Osteoblast (primary cell): ENCODE data around the gene ITGB4. TPM values are rescaled to one million over a fixed set of nuclear protein-coding genes. Genes with fewer than 3 reads are reported as not detected.

Source experiments
- DNase-seq: peaks from one replicate; pipeline ENCODE4 v3.0.0; 2011; ENCODE audit warnings: low spot score, mixed read lengths; ENCODE audit not compliant: insufficient read length; ENCODE audit errors: missing footprints
- H2AFZ ChIP-seq: 2 replicates; pipeline ENCODE4 v1.6.0; 2011; ENCODE audit warnings: mild to moderate bottlenecking, low read length
- H3K27ac ChIP-seq: 2 replicates; pipeline ENCODE4 v1.5.1; 2011; ENCODE audit warnings: mild to moderate bottlenecking, low read depth, low read length, moderate library complexity
- H3K27me3 ChIP-seq: 2 replicates; pipeline ENCODE4 v1.6.0; 2012; ENCODE audit warnings: mild to moderate bottlenecking, control low read depth, inconsistent platforms, low read length, moderate library complexity; ENCODE audit not compliant: insufficient read depth
- H3K36me3 ChIP-seq: 2 replicates; pipeline ENCODE4 v1.5.1; 2011; ENCODE audit warnings: mild to moderate bottlenecking, low read length, control low read depth, moderate library complexity; ENCODE audit not compliant: insufficient read depth
- H3K4me1 ChIP-seq: 2 replicates; pipeline ENCODE4 v1.5.1; 2011; ENCODE audit warnings: mild to moderate bottlenecking, low read length, control low read depth, moderate library complexity; ENCODE audit not compliant: insufficient read depth
- H3K4me2 ChIP-seq: 2 replicates; pipeline ENCODE4 v1.6.0; 2011; ENCODE audit warnings: mild to moderate bottlenecking, low read length; ENCODE audit not compliant: insufficient read depth
- H3K4me3 ChIP-seq: fragments of 200-600 bp; sonication (generic); 3 replicates; pipeline ENCODE4 v1.5.1; 2012; ENCODE audit warnings: mild to moderate bottlenecking, low read length, inconsistent platforms; ENCODE audit not compliant: insufficient read depth
- H3K79me2 ChIP-seq: 2 replicates; pipeline ENCODE4 v1.6.0; 2012; ENCODE audit warnings: mild to moderate bottlenecking, low read length, control low read depth, inconsistent platforms; ENCODE audit not compliant: insufficient read depth
- H3K9me3 ChIP-seq: 2 replicates; pipeline ENCODE4 v1.5.1; 2011; ENCODE audit warnings: low read depth, low read length, control low read depth
- H4K20me1 ChIP-seq: 2 replicates; pipeline ENCODE4 v1.6.0; 2012; ENCODE audit warnings: mild to moderate bottlenecking, low read length, control low read depth; ENCODE audit not compliant: insufficient read depth
- CTCF ChIP-seq: IDR thresholded peaks from 2 replicates; pipeline ENCODE4 v1.5.1; 2011; ENCODE audit warnings: mild to moderate bottlenecking, low read depth, low read length, moderate library complexity; ENCODE audit errors: extremely low read depth
- total RNA-seq: library from RNA; depleted of rRNA; stranded (reverse); fragments of >200 nt; gene quantifications from 2 replicates; pipeline ENCODE4 v1.2.3, GENCODE V29; 2012

ITGB4 gene
- total RNA-seq, 1 donor: 0.36 TPM

GRCh38 chr17:75765981-75766380 is 44.7 kb downstream of the ITGB4 start:
- Histone ChIP-seq H3K79me2 (no peaks in the 10 kb centered on the region), H3K27ac (no peak overlapping the region), H3K27me3 (no peaks in the 10 kb centered on the region), H3K4me3 (no peak overlapping the region), H3K4me2 (no peak overlapping the region), H3K9me3 (no peaks in the 10 kb centered on the region), H4K20me1 (no peaks in the 10 kb centered on the region), H3K36me3 (no peaks in the 10 kb centered on the region), H3K4me1 (peaks cover 8% of the 10 kb centered on the region), H2AFZ (no peak overlapping the region)
- DNase-seq: peak; percentile 43
- TF ChIP-seq CTCF: no peak

- Histone ChIP-seq H3K9me3 (no peaks in the 10 kb centered on the region), H2AFZ (no peak overlapping the region), H3K27ac (no peak overlapping the region), H4K20me1 (no peaks in the 10 kb centered on the region), H3K4me2 (no peak overlapping the region), H3K36me3 (no peaks in the 10 kb centered on the region), H3K4me3 (no peak overlapping the region), H3K4me1 (peaks cover 8% of the 10 kb centered on the region), H3K79me2 (no peaks in the 10 kb centered on the region), H3K27me3 (no peaks in the 10 kb centered on the region)
- no peak for DNase-seq
- TF ChIP-seq CTCF: no peak
These were observed 46.6 kb downstream of the ITGB4 start for GRCh38 chr17:75767881-75768280.

GRCh38 chr17:75769536-75769935 is 48.3 kb downstream of the ITGB4 start:
- Histone ChIP-seq H3K79me2 (no peaks in the 10 kb centered on the region), H3K9me3 (no peaks in the 10 kb centered on the region), H3K27ac (no peak overlapping the region), H3K4me3 (no peak overlapping the region), H3K4me1 (peaks cover under 1% of the 10 kb centered on the region), H3K27me3 (no peaks in the 10 kb centered on the region), H2AFZ (no peak overlapping the region), H3K4me2 (no peak overlapping the region), H3K36me3 (no peaks in the 10 kb centered on the region), H4K20me1 (no peaks in the 10 kb centered on the region)
- no peak for DNase-seq
- no peak for TF ChIP-seq CTCF

GRCh38 chr17:75771334-75772281 is 50.3 kb downstream of the ITGB4 start:
- Histone ChIP-seq H3K27ac (no peak overlapping the region), H3K79me2 (no peaks in the 10 kb centered on the region), H3K27me3 (no peaks in the 10 kb centered on the region), H3K36me3 (peaks cover 3% of the 10 kb centered on the region), H3K4me3 (no peak overlapping the region), H4K20me1 (peaks cover 8% of the 10 kb centered on the region), H3K9me3 (no peaks in the 10 kb centered on the region), H2AFZ (no peak overlapping the region), H3K4me2 (no peak overlapping the region), H3K4me1 (peaks cover 2% of the 10 kb centered on the region)
- DNase-seq: peak; percentile 83
- peak; percentile 26 for TF ChIP-seq CTCF
